ENCODE results near the gene ZSWIM5.
"Not testable (repeated sequence)": the region's sequence is repeated elsewhere in the genome, so short reads cannot be mapped to it uniquely, and the experiment has no call there.

Gene ZSWIM5

GRCh38 chr1:45005761-45006160 lies 200.6 kb downstream of the ZSWIM5 start:
- TF ChIP-seq JUND (IDR thresholded peaks at IDR 0.05; ENCODE audit: low read depth), result no peak
- in situ Hi-C loops (cut with HindIII; ENCODE audit: low pct_unique_long_range_greater_than_20kb, low sequenced_read_pairs), result no loop called here
- no peak for DNase-seq (ENCODE audit: low read depth in 1 of 2, low spot score in 1 of 2)

DNA sequence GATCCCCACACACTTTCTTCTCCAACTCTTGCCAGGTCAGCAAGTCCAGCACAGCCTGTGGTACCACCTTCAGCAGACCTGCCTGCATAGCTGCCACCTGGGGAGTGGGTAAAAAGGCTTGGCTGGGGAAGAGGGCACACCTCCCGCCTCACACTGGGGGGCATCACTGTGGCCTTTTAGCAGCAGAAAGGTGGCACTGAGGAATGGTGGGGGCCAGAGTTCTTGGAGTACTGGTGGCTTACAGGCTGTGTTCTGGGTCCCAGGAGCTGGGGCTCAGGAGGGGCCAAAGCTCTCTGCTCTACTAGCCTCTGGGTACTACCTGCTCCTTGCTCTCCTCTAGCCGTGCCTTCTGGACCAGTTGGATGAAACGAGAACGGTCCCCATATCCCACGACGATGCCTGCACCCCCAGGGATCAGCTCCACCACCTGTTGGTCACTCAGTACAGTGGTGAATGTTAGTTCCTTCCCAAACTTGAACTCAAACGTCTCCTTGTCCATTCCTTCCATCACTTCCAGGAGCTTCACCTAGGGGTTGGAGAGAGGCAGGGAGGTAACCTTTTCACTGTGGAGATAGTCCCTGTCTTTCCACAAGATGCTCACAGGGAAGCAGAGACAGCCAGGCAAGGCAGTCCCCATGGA lies 202.0 kb downstream of the ZSWIM5 start:
- in situ Hi-C loops (cut with HindIII; ENCODE audit: low pct_unique_long_range_greater_than_20kb, low sequenced_read_pairs), result no loop called here
- no peak for TF ChIP-seq JUND (IDR thresholded peaks at IDR 0.05; ENCODE audit: low read depth)
- no peak for DNase-seq (ENCODE audit: low read depth in 1 of 2, low spot score in 1 of 2)

GRCh38 chr1:45003741-45004140 lies 202.7 kb downstream of the ZSWIM5 start:
- in situ Hi-C loops (cut with HindIII; ENCODE audit: low pct_unique_long_range_greater_than_20kb, low sequenced_read_pairs), result no loop called here
- TF ChIP-seq JUND (IDR thresholded peaks at IDR 0.05; ENCODE audit: low read depth), result no peak
- no peak for DNase-seq (ENCODE audit: low read depth in 1 of 2, low spot score in 1 of 2)

- TF ChIP-seq JUND (IDR thresholded peaks at IDR 0.05; ENCODE audit: low read depth), result no peak
- no peak for DNase-seq (ENCODE audit: low read depth in 1 of 2, low spot score in 1 of 2)
- in situ Hi-C loops (cut with HindIII; ENCODE audit: low pct_unique_long_range_greater_than_20kb, low sequenced_read_pairs), result no loop called here
Observed at GRCh38 chr1:45002650-45003645, 203.5 kb downstream of the ZSWIM5 start.

- in situ Hi-C loops (cut with HindIII; ENCODE audit: low pct_unique_long_range_greater_than_20kb, low sequenced_read_pairs); DNase-seq (ENCODE audit: low read depth in 1 of 2, low spot score in 1 of 2): not testable (repeated sequence)
Observed at GRCh38 chr1:45001576-45001975, 204.8 kb downstream of the ZSWIM5 start.

GRCh38 chr1:45001011-45001481 lies 205.4 kb downstream of the ZSWIM5 start:
- TF ChIP-seq JUND (IDR thresholded peaks at IDR 0.05; ENCODE audit: low read depth), result no peak
- in situ Hi-C loops (cut with HindIII; ENCODE audit: low pct_unique_long_range_greater_than_20kb, low sequenced_read_pairs), result no loop called here
- peak in 1 of 2 experiments; percentile 63 for DNase-seq (ENCODE audit: low read depth in 1 of 2, low spot score in 1 of 2)

DNA sequence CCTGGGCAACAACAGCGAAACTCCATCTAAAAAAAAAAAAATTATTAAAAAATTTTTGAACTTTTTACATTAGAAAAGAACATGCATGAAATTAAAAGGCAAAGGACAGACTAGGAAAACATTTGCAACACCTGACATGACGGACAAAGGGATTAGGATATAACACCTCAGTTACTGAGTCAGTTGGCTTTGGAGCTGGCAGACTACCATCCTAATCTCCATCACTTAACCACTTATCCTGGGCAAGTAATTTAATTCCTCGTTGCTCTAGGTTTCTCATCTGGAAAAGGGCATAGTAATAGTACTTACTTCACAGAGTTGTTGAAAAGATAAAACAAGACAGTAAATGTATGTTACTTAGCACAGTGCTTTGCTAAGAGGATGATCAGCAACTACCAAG lies 207.2 kb downstream of the ZSWIM5 start:
- no peak for DNase-seq (ENCODE audit: low read depth in 1 of 2, low spot score in 1 of 2)
- in situ Hi-C loops (cut with HindIII; ENCODE audit: low pct_unique_long_range_greater_than_20kb, low sequenced_read_pairs), result no loop called here
- no peak for TF ChIP-seq JUND (IDR thresholded peaks at IDR 0.05; ENCODE audit: low read depth)

GRCh38 chr1:44995467-44996238 lies 210.8 kb downstream of the ZSWIM5 start:
- no peak for DNase-seq (ENCODE audit: low read depth in 1 of 2, low spot score in 1 of 2)

GRCh38 chr1:44994309-44994898 lies 212.0 kb downstream of the ZSWIM5 start:
- no peak for DNase-seq (ENCODE audit: low read depth in 1 of 2, low spot score in 1 of 2)
- in situ Hi-C loops (cut with HindIII; ENCODE audit: low pct_unique_long_range_greater_than_20kb, low sequenced_read_pairs), result no loop called here
- TF ChIP-seq JUND (IDR thresholded peaks at IDR 0.05; ENCODE audit: low read depth), result no peak

More at GRCh38 chr1:44995467-44996238, 210.8 kb downstream of the ZSWIM5 start:
- in situ Hi-C loops (cut with HindIII; ENCODE audit: low pct_unique_long_range_greater_than_20kb, low sequenced_read_pairs), result no loop called here
- no peak for TF ChIP-seq JUND (IDR thresholded peaks at IDR 0.05; ENCODE audit: low read depth)

GRCh38 chr1:44988531-44989156 lies 217.8 kb downstream of the ZSWIM5 start:
- no peak for TF ChIP-seq JUND (IDR thresholded peaks at IDR 0.05; ENCODE audit: low read depth)
- DNase-seq (ENCODE audit: low read depth in 1 of 2, low spot score in 1 of 2), result no peak
- in situ Hi-C loops (cut with HindIII; ENCODE audit: low pct_unique_long_range_greater_than_20kb, low sequenced_read_pairs), result no loop called here

DNA sequence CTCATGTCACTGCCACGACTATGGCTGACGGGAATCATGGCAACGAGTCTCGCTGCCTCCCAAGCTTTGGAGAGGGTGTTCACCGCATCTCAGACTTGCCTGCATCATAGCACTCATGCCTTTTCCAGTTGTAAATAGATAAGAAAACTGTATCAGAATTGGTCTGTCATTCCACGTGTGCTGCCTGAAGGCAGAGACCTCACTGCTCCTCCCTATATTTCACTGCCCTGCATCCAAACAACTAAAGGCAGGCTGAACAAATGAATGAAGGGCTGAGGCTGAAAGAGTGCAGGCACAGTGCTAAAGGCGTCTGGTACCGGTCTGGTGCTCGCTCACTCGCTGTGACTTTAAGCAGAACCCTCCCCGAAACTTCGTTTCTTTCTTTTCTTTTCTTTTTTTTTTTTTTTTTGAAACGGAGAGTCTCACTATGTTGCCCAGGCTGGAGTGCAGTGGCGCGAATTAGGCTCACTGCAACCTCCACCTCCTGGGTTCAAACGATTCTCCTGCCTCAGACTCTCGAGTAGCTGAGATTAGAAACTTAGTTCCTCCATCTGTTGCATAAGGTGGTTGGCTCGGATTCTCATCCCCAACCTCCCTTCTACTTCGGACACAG lies 220.6 kb downstream of the ZSWIM5 start:
- no peak for TF ChIP-seq JUND (IDR thresholded peaks at IDR 0.05; ENCODE audit: low read depth)

GRCh38 chr1:44977372-44977771 lies 229.0 kb downstream of the ZSWIM5 start:
- in situ Hi-C loops (cut with HindIII; ENCODE audit: low pct_unique_long_range_greater_than_20kb, low sequenced_read_pairs); DNase-seq (ENCODE audit: low read depth in 1 of 2, low spot score in 1 of 2): not testable (repeated sequence)

More for the DNA sequence above, 220.6 kb downstream of the ZSWIM5 start:
- in situ Hi-C loops (cut with HindIII; ENCODE audit: low pct_unique_long_range_greater_than_20kb, low sequenced_read_pairs), result no loop called here
- DNase-seq (ENCODE audit: low read depth in 1 of 2, low spot score in 1 of 2), result no peak
